Measurements from ENCODE around the gene OTUD5. TPM values are rescaled to one million over a fixed set of nuclear protein-coding genes. Genes with fewer than 3 reads are reported as not detected.

The OTUD5 gene
- total and polyA plus RNA-seq, 2 of the 13 experiments (the other 11 are each of a cell fraction or from before 2014, with no cell fraction given) = 18.4 to 42.2 TPM

GRCh38 chrX:48957827-48958634, 624 bp upstream of the OTUD5 start (continued):
- peak; percentile 74 for TF ChIP-seq ASH2L (IDR thresholded peaks at IDR 0.05; ENCODE audit: insufficient read length, low read depth, low read length)
- no peak for TF ChIP-seq PRPF4 (IDR thresholded peaks at IDR 0.05; ENCODE audit: low read depth, low read length, poor library complexity, severe bottlenecking)
- no peak for TF ChIP-seq CAMTA2 (CRISPR knock-in tag; IDR thresholded peaks at IDR 0.05; ENCODE audit: borderline replicate concordance)
- no peak for TF ChIP-seq MTA1 (CRISPR knock-in tag; IDR thresholded peaks at IDR 0.05; ENCODE audit: borderline replicate concordance)
- TF ChIP-seq ZNF296 (CRISPR knock-in tag; conservative IDR thresholded peaks at IDR 0.05) = no peak
- TF ChIP-seq ZNF644 (CRISPR knock-in tag; IDR thresholded peaks at IDR 0.05; ENCODE audit: low read depth) = no peak
- no peak for TF ChIP-seq ZNF264 (CRISPR knock-in tag; IDR thresholded peaks at IDR 0.05)
- no peak for TF ChIP-seq ZNF589 (CRISPR knock-in tag; conservative IDR thresholded peaks at IDR 0.05)
- TF ChIP-seq ADNP (CRISPR knock-in tag; IDR thresholded peaks at IDR 0.05) = no peak
- TF ChIP-seq YEATS2 (CRISPR knock-in tag; IDR thresholded peaks at IDR 0.05; ENCODE audit: borderline replicate concordance) = peak; percentile 51; the same call in 1 of the 2 replicates
- TF ChIP-seq, protein P1, sequence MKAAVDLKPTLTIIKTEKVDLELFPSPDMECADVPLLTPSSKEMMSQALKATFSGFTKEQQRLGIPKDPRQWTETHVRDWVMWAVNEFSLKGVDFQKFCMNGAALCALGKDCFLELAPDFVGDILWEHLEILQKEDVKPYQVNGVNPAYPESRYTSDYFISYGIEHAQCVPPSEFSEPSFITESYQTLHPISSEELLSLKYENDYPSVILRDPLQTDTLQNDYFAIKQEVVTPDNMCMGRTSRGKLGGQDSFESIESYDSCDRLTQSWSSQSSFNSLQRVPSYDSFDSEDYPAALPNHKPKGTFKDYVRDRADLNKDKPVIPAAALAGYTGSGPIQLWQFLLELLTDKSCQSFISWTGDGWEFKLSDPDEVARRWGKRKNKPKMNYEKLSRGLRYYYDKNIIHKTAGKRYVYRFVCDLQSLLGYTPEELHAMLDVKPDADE (CRISPR knock-in tag; IDR thresholded peaks at IDR 0.05) = 0 out of 2 replicates have a peak, but pooled peaks have one; percentile 20
- TF ChIP-seq RFXANK (CRISPR knock-in tag; IDR thresholded peaks at IDR 0.05) = peak; percentile 85; the same call in 1 of the 2 replicates
- peak; percentile 54; the same call in 1 of the 2 replicates for TF ChIP-seq PHF8 (CRISPR knock-in tag; IDR thresholded peaks at IDR 0.05)
- no peak for TF ChIP-seq ATF7 (IDR thresholded peaks at IDR 0.05)
- 0 out of 2 replicates have a peak, but pooled peaks have one; percentile 13 for TF ChIP-seq ATF7 (CRISPR knock-in tag; IDR thresholded peaks at IDR 0.05)
- TF ChIP-seq SPEN (CRISPR knock-in tag; IDR thresholded peaks at IDR 0.05; ENCODE audit: low read depth) = peak; percentile 35; the same call in 1 of the 2 replicates
- peak; percentile 78 for TF ChIP-seq RFX1 (IDR thresholded peaks at IDR 0.05)
- TF ChIP-seq ZNF761 (CRISPR knock-in tag; conservative IDR thresholded peaks at IDR 0.05) = no peak
- TF ChIP-seq SMARCE1 (IDR thresholded peaks at IDR 0.05; ENCODE audit: borderline replicate concordance) = no peak
- no peak for TF ChIP-seq FLYWCH1 (CRISPR knock-in tag; IDR thresholded peaks at IDR 0.05)
- TF ChIP-seq, protein P2, sequence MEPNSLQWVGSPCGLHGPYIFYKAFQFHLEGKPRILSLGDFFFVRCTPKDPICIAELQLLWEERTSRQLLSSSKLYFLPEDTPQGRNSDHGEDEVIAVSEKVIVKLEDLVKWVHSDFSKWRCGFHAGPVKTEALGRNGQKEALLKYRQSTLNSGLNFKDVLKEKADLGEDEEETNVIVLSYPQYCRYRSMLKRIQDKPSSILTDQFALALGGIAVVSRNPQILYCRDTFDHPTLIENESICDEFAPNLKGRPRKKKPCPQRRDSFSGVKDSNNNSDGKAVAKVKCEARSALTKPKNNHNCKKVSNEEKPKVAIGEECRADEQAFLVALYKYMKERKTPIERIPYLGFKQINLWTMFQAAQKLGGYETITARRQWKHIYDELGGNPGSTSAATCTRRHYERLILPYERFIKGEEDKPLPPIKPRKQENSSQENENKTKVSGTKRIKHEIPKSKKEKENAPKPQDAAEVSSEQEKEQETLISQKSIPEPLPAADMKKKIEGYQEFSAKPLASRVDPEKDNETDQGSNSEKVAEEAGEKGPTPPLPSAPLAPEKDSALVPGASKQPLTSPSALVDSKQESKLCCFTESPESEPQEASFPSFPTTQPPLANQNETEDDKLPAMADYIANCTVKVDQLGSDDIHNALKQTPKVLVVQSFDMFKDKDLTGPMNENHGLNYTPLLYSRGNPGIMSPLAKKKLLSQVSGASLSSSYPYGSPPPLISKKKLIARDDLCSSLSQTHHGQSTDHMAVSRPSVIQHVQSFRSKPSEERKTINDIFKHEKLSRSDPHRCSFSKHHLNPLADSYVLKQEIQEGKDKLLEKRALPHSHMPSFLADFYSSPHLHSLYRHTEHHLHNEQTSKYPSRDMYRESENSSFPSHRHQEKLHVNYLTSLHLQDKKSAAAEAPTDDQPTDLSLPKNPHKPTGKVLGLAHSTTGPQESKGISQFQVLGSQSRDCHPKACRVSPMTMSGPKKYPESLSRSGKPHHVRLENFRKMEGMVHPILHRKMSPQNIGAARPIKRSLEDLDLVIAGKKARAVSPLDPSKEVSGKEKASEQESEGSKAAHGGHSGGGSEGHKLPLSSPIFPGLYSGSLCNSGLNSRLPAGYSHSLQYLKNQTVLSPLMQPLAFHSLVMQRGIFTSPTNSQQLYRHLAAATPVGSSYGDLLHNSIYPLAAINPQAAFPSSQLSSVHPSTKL (CRISPR knock-in tag; IDR thresholded peaks at IDR 0.05) = no peak
